ENCODE measurements around the gene MARCHF10.

- TF ChIP-seq EP300 (IDR thresholded peaks at IDR 0.05) (no peak), CTCF (IDR thresholded peaks at IDR 0.05) (no peak), POLR2A (IDR thresholded peaks at IDR 0.05) (no peak)
Observed at GRCh38 chr17:62663304-62663703, 144.8 kb downstream of the MARCHF10 start.

Measured in ovary (tissue), 3 donors.